Measurements from ENCODE around the gene USO1. TPM values are rescaled to one million over a fixed set of nuclear protein-coding genes. Genes with fewer than 3 reads are reported as not detected.

Gene USO1
- 109 and 110 TPM in 2 replicates for total RNA-seq (2021)
- long read RNA-seq, full-length matches to known transcripts = 125 of 946 reads
- long read RNA-seq, partial matches to known transcripts = 691 of 946 reads
- long read RNA-seq, other reads (novel, unspliced or antisense) = 130 of 946 reads

GRCh38 chr4:75724066-75724866, at the start of gene USO1:
USO1 (plus strand) TSS chr4:75724577; CDS start chr4:75724820, 243 bp downstream.
- Mint-ChIP-seq H3K9me3 (no peaks in the 10 kb centered on the region), H3K27me3 (ENCODE audit: low read depth) (no peaks in the 10 kb centered on the region), H3K36me3 (ENCODE audit: insufficient read depth in 1 of 3, low read depth in 3 of 3) (peaks cover 3 to 13% (median 12%) of the 10 kb centered on the region in 3 experiments), H3K27ac (peak within 1 kb of the TSS; percentile 99 to 100 (median 100)), H3K4me1 (peaks cover 42 to 44% of the 10 kb centered on the region in 2 experiments), H3K4me3 (peak within 1 kb of the TSS; percentile 97 to 99)
- peak within 1 kb of the TSS; percentile 95 for H3K14ac ChIP-seq (ENCODE audit: insufficient read depth, low read length)
- H3K27ac ChIP-seq (ENCODE audit: insufficient read length, low read depth, low read length) = peak within 1 kb of the TSS; percentile 55
- H2BK120ac ChIP-seq (ENCODE audit: low read depth, low read length, poor library complexity, severe bottlenecking) = peak within 1 kb of the TSS; percentile 41
- TF ChIP-seq CTCF (conservative IDR thresholded peaks at IDR 0.05) = peak; percentile 96
- H3K23me2 ChIP-seq (ENCODE audit: insufficient read length, low read depth, low read length, poor library complexity, severe bottlenecking) = no peaks in the 10 kb centered on the region
- H3K27me3 ChIP-seq (ENCODE audit: insufficient read depth, low read length) = no peaks in the 10 kb centered on the region
- H3K9me3 ChIP-seq (ENCODE audit: control insufficient read depth, low read depth, low read length) = no peaks in the 10 kb centered on the region
- H3K4me1 ChIP-seq (ENCODE audit: insufficient read depth, low read length) = peaks cover 4% of the 10 kb centered on the region; the same call in 1 of the 2 replicates
- peak within 1 kb of the TSS; percentile 82 for H3K18ac ChIP-seq (ENCODE audit: insufficient read length, low read depth, low read length)
- no peaks in the 10 kb centered on the region for H4K20me1 ChIP-seq (ENCODE audit: control insufficient read depth, insufficient read depth, insufficient read length)
- no peak within 1 kb of the TSS for H4K8ac ChIP-seq (replicated peaks; ENCODE audit: insufficient read length, low read depth, low read length)
- no peak within 1 kb of the TSS for H4K91ac ChIP-seq (ENCODE audit: insufficient read length, low read depth, low read length)
- no peak within 1 kb of the TSS for H4K5ac ChIP-seq (ENCODE audit: insufficient read length, low read depth, low read length)
- H3K4me2 ChIP-seq (ENCODE audit: insufficient read depth, insufficient read length, low read length) = peak within 1 kb of the TSS; percentile 100
- DNase-seq = peak; percentile 99
- WGBS (ENCODE audit: extremely low coverage, insufficient read length, low lambda C conversion rate) = no CpG with 5 or more reads among the region's 48 CpGs
- peak within 1 kb of the TSS; percentile 86 for H3T11ph ChIP-seq (ENCODE audit: low read length)
- no peak within 1 kb of the TSS for H2AFZ ChIP-seq (ENCODE audit: low read length)
- peak within 1 kb of the TSS; percentile 6 for H2BK5ac ChIP-seq (ENCODE audit: insufficient read length, low read length)
- H2BK12ac ChIP-seq (ENCODE audit: insufficient read length, low read depth, low read length) = no peak within 1 kb of the TSS
- no peak within 1 kb of the TSS for H2BK20ac ChIP-seq (ENCODE audit: low read depth, low read length, poor library complexity, severe bottlenecking)
- H3K4ac ChIP-seq (ENCODE audit: low read depth, low read length) = no peak within 1 kb of the TSS; the same call in 1 of the 2 replicates
- H3K23ac ChIP-seq (ENCODE audit: insufficient read length, low read depth, low read length) = no peak within 1 kb of the TSS
- H3K9ac ChIP-seq (ENCODE audit: extremely low read depth, insufficient read length, low read length) = peak within 1 kb of the TSS; percentile 93
- no peak within 1 kb of the TSS for H3K56ac ChIP-seq (ENCODE audit: insufficient read length, low read depth, low read length)
- no peaks in the 10 kb centered on the region for H3K79me1 ChIP-seq (ENCODE audit: insufficient read depth, low read depth, low read length, poor library complexity, severe bottlenecking)
- H2BK15ac ChIP-seq (ENCODE audit: low read depth, low read length) = no peak within 1 kb of the TSS
- no peak within 1 kb of the TSS for H2AK5ac ChIP-seq (ENCODE audit: insufficient read length, low read length)
- peaks cover 42% of the 10 kb centered on the region for H3K79me2 ChIP-seq (ENCODE audit: insufficient read depth, low read length)

Data from H9 (cell line).